22Rv1 (cell line): ENCODE measurements around the gene APOA1.
"Not testable (repeated sequence)": the region's sequence is repeated elsewhere in the genome, so short reads cannot be mapped to it uniquely, and the experiment has no call there.

Experiments used
- ZFX ChIP-seq: fragments of 450-650 bp; IDR thresholded peaks from 2 replicates; pipeline ENCODE4 v1.6.1; 2017; ENCODE audit warnings: antibody characterized with exemption, borderline replicate concordance
- TF ChIP-seq, protein P1 (sequence below): fragments of 450-650 bp; IDR thresholded peaks from 2 replicates; pipeline ENCODE4 v1.5.1; 2017; ENCODE audit warnings: mild to moderate bottlenecking

DNA sequence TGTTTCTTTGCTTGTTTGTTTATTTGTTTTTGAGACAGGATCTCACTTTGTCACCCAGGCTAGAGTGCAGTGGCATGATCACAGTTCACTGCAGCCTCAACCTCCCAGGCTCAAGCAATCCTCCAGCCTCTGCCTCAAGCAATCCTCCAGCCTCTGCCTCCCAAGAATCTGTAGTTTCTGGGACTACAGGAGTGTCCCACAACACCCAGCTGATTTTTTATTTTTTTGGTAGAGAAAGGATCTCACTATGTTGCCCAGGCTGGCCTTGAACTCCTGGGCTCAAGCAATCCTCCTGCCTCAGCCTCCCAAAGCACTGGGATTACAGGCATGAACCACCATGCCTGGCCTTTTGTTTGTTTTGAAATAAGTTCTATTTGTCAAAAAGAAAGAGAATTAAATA is 35.8 kb downstream of the APOA1 start:
- TF ChIP-seq, protein P1, sequence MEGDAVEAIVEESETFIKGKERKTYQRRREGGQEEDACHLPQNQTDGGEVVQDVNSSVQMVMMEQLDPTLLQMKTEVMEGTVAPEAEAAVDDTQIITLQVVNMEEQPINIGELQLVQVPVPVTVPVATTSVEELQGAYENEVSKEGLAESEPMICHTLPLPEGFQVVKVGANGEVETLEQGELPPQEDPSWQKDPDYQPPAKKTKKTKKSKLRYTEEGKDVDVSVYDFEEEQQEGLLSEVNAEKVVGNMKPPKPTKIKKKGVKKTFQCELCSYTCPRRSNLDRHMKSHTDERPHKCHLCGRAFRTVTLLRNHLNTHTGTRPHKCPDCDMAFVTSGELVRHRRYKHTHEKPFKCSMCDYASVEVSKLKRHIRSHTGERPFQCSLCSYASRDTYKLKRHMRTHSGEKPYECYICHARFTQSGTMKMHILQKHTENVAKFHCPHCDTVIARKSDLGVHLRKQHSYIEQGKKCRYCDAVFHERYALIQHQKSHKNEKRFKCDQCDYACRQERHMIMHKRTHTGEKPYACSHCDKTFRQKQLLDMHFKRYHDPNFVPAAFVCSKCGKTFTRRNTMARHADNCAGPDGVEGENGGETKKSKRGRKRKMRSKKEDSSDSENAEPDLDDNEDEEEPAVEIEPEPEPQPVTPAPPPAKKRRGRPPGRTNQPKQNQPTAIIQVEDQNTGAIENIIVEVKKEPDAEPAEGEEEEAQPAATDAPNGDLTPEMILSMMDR = not testable (repeated sequence)
- not testable (repeated sequence) for TF ChIP-seq ZFX
